ENCODE results near the gene HYAL3. TPM values are rescaled to one million over a fixed set of nuclear protein-coding genes. Genes with fewer than 3 reads are reported as not detected.
A peak's percentile ranks its signal among the peaks of the same experiment; 100 is the strongest.

The HYAL3 gene
- total RNA-seq, 1 donor from 2014 or later = 26.2 TPM

- no peak for DNase-seq (ENCODE audit: low read depth in 2 of 2)
Observed at GRCh38 chr3:50330330-50330729, 31.1 kb upstream of the HYAL3 start.

DNA sequence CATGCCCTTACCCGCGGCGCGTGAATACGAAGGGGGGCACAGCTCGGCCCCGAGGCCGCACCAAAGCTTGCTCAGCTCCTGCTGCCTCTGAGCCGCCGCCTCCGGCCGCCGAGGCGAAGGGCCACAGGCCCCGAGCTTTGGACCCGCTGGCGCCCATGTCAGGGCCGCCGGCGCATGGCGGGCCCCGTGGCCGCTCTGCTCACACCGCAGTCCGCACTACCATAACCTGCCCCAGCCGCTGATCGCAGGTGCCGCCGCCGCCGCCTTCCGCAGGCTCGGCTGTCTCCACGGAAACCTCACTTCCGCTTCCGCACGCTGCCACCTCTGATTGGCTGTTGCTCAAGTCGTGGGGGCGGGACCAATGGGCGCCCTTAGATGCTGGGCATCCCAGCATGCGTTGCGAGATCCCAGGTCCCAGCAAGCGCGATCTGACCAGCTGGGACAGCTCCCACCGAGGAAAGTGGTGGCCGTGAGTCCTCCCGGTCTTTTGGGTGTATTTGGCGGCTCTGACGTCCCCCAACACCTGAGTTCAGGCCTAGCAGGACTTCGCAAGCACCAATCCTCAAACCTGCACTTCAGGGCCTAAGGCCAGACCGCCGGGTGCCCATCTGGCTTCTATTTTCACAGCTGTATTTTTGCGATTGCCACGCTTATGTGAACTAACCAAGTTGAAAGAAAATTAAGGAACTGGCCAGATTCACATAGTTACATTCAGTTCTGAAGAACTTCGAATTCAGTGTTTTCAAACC is 28.9 kb upstream of the HYAL3 start, which contains the start of gene TUSC2:
TSS of gene TUSC2 (minus strand) at position 281 of the 749 bp plus-strand sequence. CDS start at position 157, 124 bp downstream.
- DNase-seq (ENCODE audit: low read depth in 2 of 2) = peak; percentile 98

- DNase-seq (ENCODE audit: low read depth in 2 of 2) = no peak
Observed at GRCh38 chr3:50327129-50327528, 27.9 kb upstream of the HYAL3 start.

GRCh38 chr3:50326182-50326541 is 27.0 kb upstream of the HYAL3 start:
- DNase-seq (ENCODE audit: low read depth in 2 of 2) = no peak

DNA sequence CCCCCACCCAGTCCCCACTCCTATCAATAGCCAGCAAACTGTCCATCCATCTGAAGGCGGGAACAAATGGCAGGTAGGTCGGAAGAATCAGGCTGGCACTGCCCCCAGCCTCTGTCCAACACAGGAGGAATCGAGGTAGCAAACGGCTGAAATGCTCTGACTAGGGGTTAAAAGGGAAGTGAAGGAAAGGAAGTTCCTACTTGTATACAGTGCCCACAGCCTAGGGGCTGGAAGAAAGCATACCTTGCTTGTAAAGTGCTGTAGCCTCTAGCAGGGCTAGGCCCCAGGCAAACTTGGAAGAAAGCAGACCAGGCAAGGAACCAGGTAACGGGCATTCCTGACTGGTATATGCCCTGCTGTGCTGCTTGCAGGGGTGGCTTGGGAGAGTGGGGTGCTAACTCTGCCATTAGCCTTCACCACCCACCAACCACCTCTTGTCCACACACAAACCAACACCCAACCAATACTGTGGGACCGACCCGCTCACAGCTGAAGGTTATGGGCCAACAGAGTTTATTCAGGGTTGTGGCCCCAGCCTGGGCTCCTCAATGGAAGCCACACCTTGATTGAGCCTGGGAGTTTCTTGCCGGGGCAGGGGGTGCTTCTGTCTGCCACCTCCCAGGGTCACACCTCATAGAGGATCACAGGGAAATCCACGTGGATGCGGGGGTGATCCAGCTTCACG is 26.4 kb upstream of the HYAL3 start:
- DNase-seq (ENCODE audit: low read depth in 2 of 2) = no peak

GRCh38 chr3:50325113-50325480 is 25.9 kb upstream of the HYAL3 start:
- no peak for DNase-seq (ENCODE audit: low read depth in 2 of 2)

DNA sequence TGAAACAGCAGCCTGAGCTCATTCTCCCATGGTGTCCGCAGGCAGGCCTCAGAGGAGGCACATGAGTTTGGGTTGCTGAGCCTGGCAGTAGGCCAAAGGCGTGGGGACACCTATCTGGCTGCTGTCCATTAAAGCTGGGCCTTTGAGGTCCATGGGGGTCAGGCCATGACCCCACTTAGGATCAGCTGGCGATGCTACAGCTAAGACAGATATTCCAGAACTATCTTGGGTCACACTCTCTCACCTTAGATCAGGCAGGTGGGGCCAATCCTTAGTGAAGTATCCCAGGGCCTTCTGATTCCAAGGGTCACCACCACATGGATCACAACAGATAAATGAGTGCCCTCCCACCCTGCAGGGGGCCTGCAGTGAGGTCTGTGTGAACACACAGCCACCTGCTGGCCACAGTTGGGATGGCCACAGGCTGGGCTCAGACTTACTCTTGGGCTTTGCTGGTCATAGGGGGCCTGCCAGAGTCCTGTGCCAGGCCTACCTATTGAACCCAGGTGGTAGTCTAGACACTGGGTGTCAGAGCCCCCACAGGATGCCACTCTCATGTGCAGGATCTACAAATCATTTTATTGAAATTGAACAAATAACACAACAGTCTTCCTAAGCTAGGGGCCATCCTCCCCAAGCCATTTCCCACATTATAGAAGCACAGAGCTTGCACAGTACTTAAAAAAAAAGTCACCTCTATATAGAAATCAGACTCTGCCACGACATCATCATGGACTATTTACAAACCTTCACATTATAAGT is 25.3 kb upstream of the HYAL3 start:
- DNase-seq (ENCODE audit: low read depth in 2 of 2) = peak; percentile 83 to 93

GRCh38 chr3:50323614-50324199 is 24.5 kb upstream of the HYAL3 start:
- peak; percentile 94 to 97 for DNase-seq (ENCODE audit: low read depth in 2 of 2)

GRCh38 chr3:50323092-50323600 is 23.9 kb upstream of the HYAL3 start:
- peak; percentile 88 to 97 for DNase-seq (ENCODE audit: low read depth in 2 of 2)

- DNase-seq (ENCODE audit: low read depth in 2 of 2) = peak; percentile 77 to 89
Observed at GRCh38 chr3:50322386-50323091, 23.3 kb upstream of the HYAL3 start, which contains the start of gene HYAL2. TSS of gene HYAL2 (minus strand) at chr3:50322745. CDS start at chr3:50320489, 2,256 bp downstream.

DNA sequence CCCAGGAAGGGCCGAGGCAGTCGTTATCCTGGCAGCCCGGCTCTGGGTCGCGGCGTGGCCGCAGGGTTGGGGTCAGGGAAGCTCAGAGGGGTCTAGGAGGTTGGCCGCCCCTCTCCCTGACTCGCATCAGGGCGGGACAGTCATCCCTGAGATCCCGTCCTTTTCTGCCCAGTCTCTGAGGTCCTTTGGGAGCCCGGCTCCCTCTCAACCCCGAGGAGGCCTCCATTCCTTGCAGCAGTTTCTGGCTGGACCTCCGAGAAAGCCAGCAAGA is 22.8 kb upstream of the HYAL3 start:
- no peak for DNase-seq (ENCODE audit: low read depth in 2 of 2)

- peak; percentile 91 to 95 for DNase-seq (ENCODE audit: low read depth in 2 of 2)
Observed at GRCh38 chr3:50321336-50322114, 22.3 kb upstream of the HYAL3 start.

GRCh38 chr3:50320853-50321335 is 21.7 kb upstream of the HYAL3 start:
- peak; percentile 73 to 83 for DNase-seq (ENCODE audit: low read depth in 2 of 2)

- DNase-seq (ENCODE audit: low read depth in 2 of 2) = peak; percentile 66 to 67
Observed at GRCh38 chr3:50319894-50320625, 20.9 kb upstream of the HYAL3 start.

DNA sequence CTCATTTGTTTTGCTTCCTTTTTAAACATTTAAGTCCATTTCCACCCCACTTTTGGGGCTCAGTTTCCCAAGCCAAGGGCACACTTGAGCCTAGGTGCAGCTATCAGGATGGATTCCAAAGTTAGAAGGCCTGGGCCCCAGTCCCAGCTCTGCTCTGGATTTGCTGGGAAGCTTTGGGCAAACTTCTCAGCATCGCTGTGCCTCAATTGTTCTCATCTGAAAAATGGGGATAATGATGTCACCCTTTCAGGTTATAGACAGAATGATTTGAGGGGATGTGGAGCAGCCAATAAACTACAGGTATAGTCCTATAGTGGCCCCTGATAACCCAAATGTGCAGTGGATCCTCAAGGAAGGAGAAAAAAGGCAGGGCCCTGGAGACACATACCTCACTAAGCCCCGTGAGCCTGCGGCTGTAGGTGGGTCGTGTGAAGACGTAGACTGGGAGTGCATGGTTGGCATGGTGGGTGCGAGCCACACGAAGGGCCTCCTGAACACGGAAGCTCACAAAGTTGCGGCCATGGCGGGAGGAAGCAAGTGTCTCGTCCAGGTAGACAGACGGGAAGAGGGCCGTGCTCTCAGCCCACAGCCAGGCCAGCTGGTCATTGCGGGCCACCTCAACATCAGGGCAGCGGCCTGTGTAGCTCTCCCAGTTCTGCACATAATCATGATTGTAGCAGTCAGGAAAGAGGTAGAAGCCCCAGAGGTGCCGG is 20.1 kb upstream of the HYAL3 start:
- peak in 1 of 2 donors; percentile 21 for DNase-seq (ENCODE audit: low read depth in 2 of 2)

- no peak for DNase-seq (ENCODE audit: low read depth in 2 of 2)
Observed at GRCh38 chr3:50318615-50319014, 19.4 kb upstream of the HYAL3 start.

DNA sequence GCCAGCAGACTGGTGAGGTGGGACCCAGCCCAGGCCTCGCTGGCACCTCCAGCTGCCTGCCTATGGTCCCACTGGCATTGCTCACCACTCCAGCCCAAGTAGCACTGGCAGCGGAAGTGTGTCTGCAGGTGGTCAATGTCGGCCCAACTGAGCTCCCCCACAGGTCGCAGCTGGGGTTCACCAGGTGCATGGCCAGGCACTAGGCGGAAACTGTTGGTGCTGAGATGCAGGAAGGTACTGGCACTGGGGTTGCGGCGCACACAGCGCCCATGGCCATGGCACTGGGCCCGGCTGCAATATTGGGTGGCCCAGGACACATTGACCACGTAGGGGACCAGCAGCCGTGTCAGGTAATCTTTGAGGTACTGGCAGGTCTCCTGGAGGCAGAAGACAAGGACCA is 19.0 kb upstream of the HYAL3 start:
- DNase-seq (ENCODE audit: low read depth in 2 of 2) = no peak

DNA sequence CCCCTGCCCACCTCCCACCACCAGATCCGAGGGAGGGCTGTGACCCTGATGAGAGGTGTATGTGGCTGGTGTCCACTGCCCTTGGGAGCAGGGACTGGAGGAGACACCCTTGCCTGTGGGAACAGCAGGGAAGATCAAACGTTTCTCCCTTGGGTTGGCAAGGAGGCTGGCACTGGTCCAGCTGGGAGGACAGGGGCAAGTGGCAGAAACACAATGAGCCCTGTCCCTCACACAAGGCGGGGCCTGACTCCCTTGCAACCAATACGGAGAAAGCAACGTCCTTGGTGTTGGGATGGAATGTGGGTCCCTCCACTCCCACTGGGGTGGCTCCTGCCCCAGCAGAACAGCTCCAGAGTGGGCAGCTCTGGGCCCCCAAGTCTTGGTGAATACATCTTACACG is 18.1 kb upstream of the HYAL3 start:
- no peak for DNase-seq (ENCODE audit: low read depth in 2 of 2)
